ENCODE results near the gene NUBP2. TPM values are rescaled to one million over a fixed set of nuclear protein-coding genes. Genes with fewer than 3 reads are reported as not detected.

The NUBP2 gene
- total RNA-seq, 1 experiment from 2014 or later, result 95.1 TPM

GRCh38 chr16:1768061-1768766 lies 14.5 kb upstream of the NUBP2 start:
- Histone ChIP-seq H3K9ac (ENCODE audit: low read length) (no peak overlapping the region), H3K4me1 (ENCODE audit: insufficient read depth, low read length) (0 out of 2 replicates have a peak, but pooled peaks cover 5% of the 10 kb centered on the region), H2AFZ (ENCODE audit: low read length) (no peak overlapping the region), H4K20me1 (ENCODE audit: low read length) (no peaks in the 10 kb centered on the region), H3K79me2 (ENCODE audit: low read length) (peaks cover 13% of the 10 kb centered on the region), H3K27ac (ENCODE audit: low read length) (no peak overlapping the region), H3K27me3 (ENCODE audit: low read length) (no peaks in the 10 kb centered on the region), H3K9me2 (replicated peaks; ENCODE audit: low read length) (no peaks in the 10 kb centered on the region), H3K4me3 (ENCODE audit: low read length) (no peak overlapping the region), H3K4me2 (ENCODE audit: low read length) (no peak overlapping the region), H3F3A (ENCODE audit: low read length, unreplicated experiment) (no peaks in the 10 kb centered on the region), H3K36me3 (ENCODE audit: low read depth, low read length) (no peaks in the 10 kb centered on the region), H3K9me3 (ENCODE audit: low read length) (no peaks in the 10 kb centered on the region)
- no peak for ATAC-seq
- CTCF ChIA-PET, result no interaction called here
- TF ChIP-seq EZH2phosphoT487 (IDR thresholded peaks at IDR 0.05; ENCODE audit: borderline replicate concordance, low read length), result no peak
- DNase-seq, result no peak
- BruUV-seq (replicated peaks), result no TSS peak
- POLR2A ChIA-PET (ENCODE audit: unreplicated experiment), result no interaction called here
- intact Hi-C loops (cut with micrococcal nuclease), result no loop called here

GRCh38 chr16:1768767-1769401 lies 13.9 kb upstream of the NUBP2 start:
- H3K27ac ChIP-seq (ENCODE audit: low read length), result no peak overlapping the region
- no peak overlapping the region for H3K4me2 ChIP-seq (ENCODE audit: low read length)
- 0 out of 2 replicates have a peak, but pooled peaks cover 5% of the 10 kb centered on the region for H3K4me1 ChIP-seq (ENCODE audit: insufficient read depth, low read length)
- TF ChIP-seq EZH2phosphoT487 (IDR thresholded peaks at IDR 0.05; ENCODE audit: borderline replicate concordance, low read length), result no peak
- TF ChIP-seq CTCF (conservative IDR thresholded peaks at IDR 0.05; ENCODE audit: low read depth, low read length), result no peak
- TF ChIP-seq EZH2 (IDR thresholded peaks at IDR 0.05; ENCODE audit: low read length, unreplicated experiment), result no peak
- DNase-seq (no peak), ATAC-seq (no peak)
- no peaks in the 10 kb centered on the region for H3K9me2 ChIP-seq (replicated peaks; ENCODE audit: low read length)
- no peaks in the 10 kb centered on the region for H3K9me3 ChIP-seq (ENCODE audit: low read length)
- no peaks in the 10 kb centered on the region for H3K36me3 ChIP-seq (ENCODE audit: low read depth, low read length)
- H3K79me2 ChIP-seq (ENCODE audit: low read length), result peaks cover 18% of the 10 kb centered on the region
- H4K20me1 ChIP-seq (ENCODE audit: low read length), result no peaks in the 10 kb centered on the region
- intact Hi-C loops (cut with micrococcal nuclease), result no loop called here
- no peak overlapping the region for H3K4me3 ChIP-seq (ENCODE audit: low read length)
- no peaks in the 10 kb centered on the region for H3K27me3 ChIP-seq (ENCODE audit: low read length)
- TSS peak; percentile 20 for BruUV-seq (replicated peaks)
- POLR2A ChIA-PET (ENCODE audit: unreplicated experiment), result no interaction called here
- H3K9ac ChIP-seq (ENCODE audit: low read length), result no peak overlapping the region
- H3F3A ChIP-seq (ENCODE audit: low read length, unreplicated experiment), result no peaks in the 10 kb centered on the region
- CTCF ChIA-PET, result no interaction called here
- H2AFZ ChIP-seq (ENCODE audit: low read length), result no peak overlapping the region

- H3K9me3 ChIP-seq (ENCODE audit: low read length), result no peaks in the 10 kb centered on the region
- H3K9me2 ChIP-seq (replicated peaks; ENCODE audit: low read length), result no peaks in the 10 kb centered on the region
- H3K36me3 ChIP-seq (ENCODE audit: low read depth, low read length), result no peaks in the 10 kb centered on the region
- peaks cover 3% of the 10 kb centered on the region; the same call in 1 of the 2 replicates for H4K20me1 ChIP-seq (ENCODE audit: low read length)
- peaks cover 25% of the 10 kb centered on the region for H3K79me2 ChIP-seq (ENCODE audit: low read length)
- H3K27ac ChIP-seq (ENCODE audit: low read length), result no peak overlapping the region
- no peaks in the 10 kb centered on the region for H3K27me3 ChIP-seq (ENCODE audit: low read length)
- intact Hi-C loops (cut with micrococcal nuclease), result loop anchor here (5.0 kb wide), 1 partner anchor 92 kb away; the partner anchor contains the start of gene JPT2
- BruUV-seq (replicated peaks), result no TSS peak
- H3K9ac ChIP-seq (ENCODE audit: low read length), result no peak overlapping the region
- H3K4me3 ChIP-seq (ENCODE audit: low read length), result peak overlapping the region; percentile 86; the same call in 1 of the 2 replicates
- peak overlapping the region; percentile 100 for H3K4me2 ChIP-seq (ENCODE audit: low read length)
- peaks cover 12% of the 10 kb centered on the region; the same call in 1 of the 2 replicates for H3K4me1 ChIP-seq (ENCODE audit: insufficient read depth, low read length)
- TF ChIP-seq CTCF (conservative IDR thresholded peaks at IDR 0.05; ENCODE audit: low read depth, low read length) (no peak), EZH2phosphoT487 (IDR thresholded peaks at IDR 0.05; ENCODE audit: borderline replicate concordance, low read length) (no peak), EZH2 (IDR thresholded peaks at IDR 0.05; ENCODE audit: low read length, unreplicated experiment) (no peak)
- CTCF ChIA-PET, result no interaction called here
- DNase-seq (no peak), ATAC-seq (no peak)
- POLR2A ChIA-PET (ENCODE audit: unreplicated experiment), result interaction anchor here (0.5 kb wide), 1 partner anchor 637 kb away, joined by 4 read pairs; no protein-coding TSS in a partner anchor
- H3F3A ChIP-seq (ENCODE audit: low read length, unreplicated experiment), result no peaks in the 10 kb centered on the region
- no peak overlapping the region for H2AFZ ChIP-seq (ENCODE audit: low read length)
Measured at GRCh38 chr16:1769402-1770300, 13.1 kb upstream of the NUBP2 start.

Data from PC-3 (cell line).